Sigmoid colon (tissue), 4 donors: ENCODE data around the gene ZFAND2B.

ENCODE experiments used
- CTCF ChIP-seq, 4 experiments: fragments of 450-650 bp in 3 of 4; fragments of 200-600 bp in 1 of 4; IDR thresholded peaks; one replicate each; pipeline ENCODE4 v1.5.1; 2016 to 2019; ENCODE audit warnings: antibody characterized with exemption in 4 of 4, mild to moderate bottlenecking in 3 of 4, moderate library complexity in 2 of 4
- POLR2AphosphoS5 ChIP-seq, 4 donors: sonication (generic); formaldehyde crosslinking; IDR thresholded peaks; one replicate each; pipeline ENCODE4 v1.6.1; 2017; ENCODE audit warnings: antibody characterized with exemption in 4 of 4

GRCh38 chr2:219157396-219157795 is 49.2 kb upstream of the ZFAND2B start:
- TF ChIP-seq CTCF (IDR thresholded peaks at IDR 0.05) (no peak), POLR2AphosphoS5 (IDR thresholded peaks at IDR 0.05) (no peak)
